ENCODE data around the gene AOPEP. TPM values are rescaled to one million over a fixed set of nuclear protein-coding genes. Genes with fewer than 3 reads are reported as not detected.

The AOPEP gene
- total RNA-seq, 4 donors from 2014 or later, result 56.5 to 160 (median 103) TPM

- Histone ChIP-seq H3K4me1 (no peaks in the 10 kb centered on the region), H3K27me3 (no peaks in the 10 kb centered on the region), H3K36me3 (peaks cover 0 to 6% of the 10 kb centered on the region in 2 donors), H3K4me3 (no peak overlapping the region), H3K27ac (no peak overlapping the region), H3K9me3 (no peaks in the 10 kb centered on the region)
- no peak for DNase-seq
- no peak for TF ChIP-seq POLR2A (IDR thresholded peaks at IDR 0.05)
- TF ChIP-seq, protein P1, sequence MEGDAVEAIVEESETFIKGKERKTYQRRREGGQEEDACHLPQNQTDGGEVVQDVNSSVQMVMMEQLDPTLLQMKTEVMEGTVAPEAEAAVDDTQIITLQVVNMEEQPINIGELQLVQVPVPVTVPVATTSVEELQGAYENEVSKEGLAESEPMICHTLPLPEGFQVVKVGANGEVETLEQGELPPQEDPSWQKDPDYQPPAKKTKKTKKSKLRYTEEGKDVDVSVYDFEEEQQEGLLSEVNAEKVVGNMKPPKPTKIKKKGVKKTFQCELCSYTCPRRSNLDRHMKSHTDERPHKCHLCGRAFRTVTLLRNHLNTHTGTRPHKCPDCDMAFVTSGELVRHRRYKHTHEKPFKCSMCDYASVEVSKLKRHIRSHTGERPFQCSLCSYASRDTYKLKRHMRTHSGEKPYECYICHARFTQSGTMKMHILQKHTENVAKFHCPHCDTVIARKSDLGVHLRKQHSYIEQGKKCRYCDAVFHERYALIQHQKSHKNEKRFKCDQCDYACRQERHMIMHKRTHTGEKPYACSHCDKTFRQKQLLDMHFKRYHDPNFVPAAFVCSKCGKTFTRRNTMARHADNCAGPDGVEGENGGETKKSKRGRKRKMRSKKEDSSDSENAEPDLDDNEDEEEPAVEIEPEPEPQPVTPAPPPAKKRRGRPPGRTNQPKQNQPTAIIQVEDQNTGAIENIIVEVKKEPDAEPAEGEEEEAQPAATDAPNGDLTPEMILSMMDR (IDR thresholded peaks at IDR 0.05 in 4 of 5, conservative IDR thresholded peaks at IDR 0.05 in 1 of 5), result no peak
- no peak for ATAC-seq
- in situ Hi-C loops (cut with MboI; ENCODE audit: low sequenced_read_pairs in 4 of 4) (no loop called here), intact Hi-C loops (cut with DNase I; ENCODE audit: low total_unique reads) (no loop called here)
Observed at GRCh38 chr9:94758880-94759279, 32.4 kb downstream of the AOPEP start.

- ATAC-seq, result no peak
- in situ Hi-C loops (cut with MboI; ENCODE audit: low sequenced_read_pairs in 4 of 4), result no loop called here
- Histone ChIP-seq H3K27me3 (no peaks in the 10 kb centered on the region), H3K4me1 (no peaks in the 10 kb centered on the region), H3K4me3 (no peak overlapping the region), H3K9me3 (no peaks in the 10 kb centered on the region), H3K27ac (no peak overlapping the region), H3K36me3 (peaks cover 0 to 6% of the 10 kb centered on the region in 2 donors)
- intact Hi-C loops (cut with DNase I; ENCODE audit: low total_unique reads), result no loop called here
- DNase-seq, result no peak
- TF ChIP-seq, protein P1 (IDR thresholded peaks at IDR 0.05 in 4 of 5, conservative IDR thresholded peaks at IDR 0.05 in 1 of 5), result no peak
- no peak for TF ChIP-seq POLR2A (IDR thresholded peaks at IDR 0.05)
Observed at GRCh38 chr9:94760010-94760409, 33.5 kb downstream of the AOPEP start.

DNA sequence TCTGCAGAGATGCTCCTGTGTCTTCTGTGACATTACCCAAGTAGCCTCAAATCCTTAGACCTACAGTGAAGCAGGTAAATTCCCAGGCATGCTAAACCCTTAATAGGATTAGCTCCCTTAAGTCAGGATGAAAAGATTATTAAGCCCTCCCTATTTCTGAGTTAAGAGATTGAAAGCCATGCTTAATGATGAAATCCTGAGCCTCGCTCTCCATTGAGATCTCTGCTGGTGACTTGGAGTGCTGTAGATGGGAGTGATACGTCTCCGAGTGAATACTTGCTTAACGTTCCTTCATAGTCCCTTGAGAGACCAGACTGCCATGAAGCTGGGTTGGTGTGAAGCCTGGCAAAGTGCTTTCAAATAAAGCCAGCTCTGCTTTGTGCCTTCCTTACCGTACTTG is 34.2 kb downstream of the AOPEP start:
- ATAC-seq, result no peak

GRCh38 chr9:94761481-94761880 is 35.0 kb downstream of the AOPEP start:
- peaks cover 0 to 6% of the 10 kb centered on the region in 2 donors for H3K36me3 ChIP-seq
- H3K4me3 ChIP-seq, result no peak overlapping the region
- in situ Hi-C loops (cut with MboI; ENCODE audit: low sequenced_read_pairs in 4 of 4) (no loop called here), intact Hi-C loops (cut with DNase I; ENCODE audit: low total_unique reads) (no loop called here)
- no peak for DNase-seq
- no peak for ATAC-seq
- no peak for TF ChIP-seq POLR2A (IDR thresholded peaks at IDR 0.05)
- TF ChIP-seq, protein P1 (IDR thresholded peaks at IDR 0.05 in 4 of 5, conservative IDR thresholded peaks at IDR 0.05 in 1 of 5), result no peak
- no peak overlapping the region for H3K27ac ChIP-seq
- H3K9me3 ChIP-seq, result no peaks in the 10 kb centered on the region
- H3K27me3 ChIP-seq, result no peaks in the 10 kb centered on the region
- no peaks in the 10 kb centered on the region for H3K4me1 ChIP-seq

More for the DNA sequence above, 34.2 kb downstream of the AOPEP start:
- no peaks in the 10 kb centered on the region for H3K9me3 ChIP-seq
- H3K36me3 ChIP-seq, result peaks cover 0 to 6% of the 10 kb centered on the region in 2 donors
- in situ Hi-C loops (cut with MboI; ENCODE audit: low sequenced_read_pairs in 4 of 4) (no loop called here), intact Hi-C loops (cut with DNase I; ENCODE audit: low total_unique reads) (no loop called here)
- TF ChIP-seq POLR2A (IDR thresholded peaks at IDR 0.05), result no peak
- TF ChIP-seq, protein P1 (IDR thresholded peaks at IDR 0.05 in 4 of 5, conservative IDR thresholded peaks at IDR 0.05 in 1 of 5), result no peak
- no peak overlapping the region for H3K27ac ChIP-seq
- no peak overlapping the region for H3K4me3 ChIP-seq
- no peaks in the 10 kb centered on the region for H3K27me3 ChIP-seq
- no peaks in the 10 kb centered on the region for H3K4me1 ChIP-seq
- no peak for DNase-seq
